Upper lobe of left lung (tissue), 4 donors: ENCODE measurements around the gene RSL24D1.

Source experiments
- CTCF ChIP-seq, 6 experiments: fragments of 450-650 bp in 4 of 6; fragments of 200-600 bp in 2 of 6; sonication (generic) in 2 of 6; IDR thresholded peaks; one replicate each; pipeline ENCODE4 v1.5.1; 2016 to 2019; ENCODE audit warnings: antibody characterized with exemption in 6 of 6
- POLR2A ChIP-seq, 4 donors: fragments of 450-650 bp; IDR thresholded peaks; one replicate each; pipeline ENCODE4 v1.5.1; 2016 to 2017; ENCODE audit warnings: antibody characterized with exemption in 4 of 4, mild to moderate bottlenecking in 2 of 4
- POLR2AphosphoS5 ChIP-seq, 2 donors: sonication (generic); formaldehyde crosslinking; IDR thresholded peaks; one replicate each; pipeline ENCODE4 v1.5.1; 2017; ENCODE audit warnings: antibody characterized with exemption in 2 of 2

- TF ChIP-seq CTCF (IDR thresholded peaks at IDR 0.05) = no peak
- no peak for TF ChIP-seq POLR2A (IDR thresholded peaks at IDR 0.05)
- TF ChIP-seq POLR2AphosphoS5 (IDR thresholded peaks at IDR 0.05) = no peak
These were observed 2.0 kb upstream of the RSL24D1 start for GRCh38 chr15:55198706-55199105.
